ENCODE data around the gene ITGB5. TPM values are rescaled to one million over a fixed set of nuclear protein-coding genes. Genes with fewer than 3 reads are reported as not detected.

Gene ITGB5
- total and polyA plus RNA-seq, 2 donors (not counting 1 experiment from before 2014, with no cell fraction given): 0.15 to 0.54 TPM

DNA sequence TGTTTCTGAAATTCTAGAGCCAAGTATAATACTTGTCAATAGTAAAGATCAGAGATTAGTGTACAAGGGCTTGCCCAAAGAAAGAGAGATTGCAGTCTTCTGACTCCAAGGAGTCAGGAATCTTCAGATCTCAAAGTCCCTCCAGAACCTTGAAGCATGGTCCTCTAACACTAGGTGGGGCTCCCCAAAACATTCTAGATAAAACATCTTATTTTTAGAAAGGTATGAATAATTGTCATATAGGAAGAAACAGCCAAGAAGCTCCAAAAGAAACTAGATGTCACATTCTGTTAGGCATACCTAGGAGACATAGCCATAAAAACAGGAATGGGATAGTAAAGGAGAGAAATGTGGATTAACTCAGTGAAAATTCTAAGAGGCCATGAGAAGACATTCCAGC is 36.7 kb upstream of the ITGB5 start:
- DNase-seq (no peak), ATAC-seq (ENCODE audit: low read depth) (no peak)
- Histone ChIP-seq H3K27me3 (replicated peaks in 1 of 4; ENCODE audit: control extremely low read depth in 1 of 4, control insufficient read depth in 3 of 4, insufficient read depth in 4 of 4, low read length in 3 of 4) (peaks cover 0 to 3% (median 0%) of the 10 kb centered on the region in 4 experiments), H4K20me1 (ENCODE audit: control insufficient read depth, insufficient read depth, low read length, poor library complexity, severe bottlenecking) (no peaks in the 10 kb centered on the region), H3K79me2 (ENCODE audit: control insufficient read depth, insufficient read depth, low read length) (no peaks in the 10 kb centered on the region), H3K4me2 (replicated peaks; ENCODE audit: low read depth, low read length, poor library complexity, severe bottlenecking) (no peak overlapping the region), H3K4me3 (ENCODE audit: control extremely low read depth in 1 of 5, extremely low read depth in 1 of 5, insufficient read depth in 1 of 5, low read depth in 2 of 5, low read length in 4 of 5) (no peak overlapping the region), H2AFZ (ENCODE audit: insufficient read depth, low read depth, low read length, poor library complexity, severe bottlenecking) (no peak overlapping the region), H3K9me3 (ENCODE audit: control extremely low read depth in 1 of 3, control insufficient read depth in 2 of 3, insufficient read depth in 1 of 3, low read length in 2 of 3) (no peaks in the 10 kb centered on the region), H3K36me3 (replicated peaks in 1 of 2; ENCODE audit: control extremely low read depth in 1 of 2, control insufficient read depth in 1 of 2, extremely low read depth in 1 of 2, insufficient read depth in 2 of 2, low read length in 1 of 2) (no peaks in the 10 kb centered on the region), H3K9ac (ENCODE audit: low read length) (no peak overlapping the region), H3K27ac (ENCODE audit: low read length in 2 of 2) (no peak overlapping the region), H3K4me1 (ENCODE audit: control insufficient read depth in 2 of 2, insufficient read depth in 2 of 2, low read length in 2 of 2) (no peaks in the 10 kb centered on the region)
- TF ChIP-seq, protein P1, sequence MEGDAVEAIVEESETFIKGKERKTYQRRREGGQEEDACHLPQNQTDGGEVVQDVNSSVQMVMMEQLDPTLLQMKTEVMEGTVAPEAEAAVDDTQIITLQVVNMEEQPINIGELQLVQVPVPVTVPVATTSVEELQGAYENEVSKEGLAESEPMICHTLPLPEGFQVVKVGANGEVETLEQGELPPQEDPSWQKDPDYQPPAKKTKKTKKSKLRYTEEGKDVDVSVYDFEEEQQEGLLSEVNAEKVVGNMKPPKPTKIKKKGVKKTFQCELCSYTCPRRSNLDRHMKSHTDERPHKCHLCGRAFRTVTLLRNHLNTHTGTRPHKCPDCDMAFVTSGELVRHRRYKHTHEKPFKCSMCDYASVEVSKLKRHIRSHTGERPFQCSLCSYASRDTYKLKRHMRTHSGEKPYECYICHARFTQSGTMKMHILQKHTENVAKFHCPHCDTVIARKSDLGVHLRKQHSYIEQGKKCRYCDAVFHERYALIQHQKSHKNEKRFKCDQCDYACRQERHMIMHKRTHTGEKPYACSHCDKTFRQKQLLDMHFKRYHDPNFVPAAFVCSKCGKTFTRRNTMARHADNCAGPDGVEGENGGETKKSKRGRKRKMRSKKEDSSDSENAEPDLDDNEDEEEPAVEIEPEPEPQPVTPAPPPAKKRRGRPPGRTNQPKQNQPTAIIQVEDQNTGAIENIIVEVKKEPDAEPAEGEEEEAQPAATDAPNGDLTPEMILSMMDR (IDR thresholded peaks at IDR 0.05): no peak
- TF ChIP-seq EZH2 (IDR thresholded peaks at IDR 0.05; ENCODE audit: borderline replicate concordance, insufficient read depth, low read depth, low read length, poor library complexity, severe bottlenecking): no peak
- POLR2A ChIA-PET: no interaction called here
- no peak overlapping the region for H3K4me3 Mint-ChIP-seq
- CTCF ChIA-PET: interaction anchor here (1.2 to 2.1 kb wide), 5 partner anchors 9 to 517 kb away, joined by 3 to 9 read pairs (median 5); partner anchors contain the start of gene MUC13
- peaks cover 19% of the 10 kb centered on the region for H3K27me3 Mint-ChIP-seq
- no peak overlapping the region for H3K27ac Mint-ChIP-seq
- no peaks in the 10 kb centered on the region for H3K9me3 Mint-ChIP-seq (ENCODE audit: insufficient read depth)
- H3K4me1 Mint-ChIP-seq: no peaks in the 10 kb centered on the region
- intact Hi-C loops (cut with micrococcal nuclease): no loop called here

DNA sequence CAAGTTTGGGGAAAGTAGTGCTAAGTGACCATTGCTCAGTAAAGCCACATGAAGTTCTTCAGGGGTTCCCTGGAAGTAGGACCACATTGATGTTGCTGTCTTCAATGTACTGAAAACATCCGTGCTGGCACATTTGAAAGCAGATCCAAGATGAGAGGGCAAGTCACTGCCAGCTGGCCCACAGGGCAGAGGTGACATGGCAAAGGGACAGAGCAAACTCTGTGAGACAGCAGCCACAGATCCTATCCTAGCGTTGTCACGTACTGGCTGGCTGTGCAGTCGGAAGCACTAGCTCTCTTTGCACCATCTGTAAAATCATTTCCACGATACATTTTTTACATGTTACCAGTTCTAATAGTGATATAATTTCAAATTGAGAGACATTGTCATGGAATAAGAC is 33.6 kb upstream of the ITGB5 start:
- TF ChIP-seq, protein P1 (IDR thresholded peaks at IDR 0.05): no peak

More for the DNA sequence above, 33.6 kb upstream of the ITGB5 start:
- Histone ChIP-seq H3K4me3 (ENCODE audit: control extremely low read depth in 1 of 5, extremely low read depth in 1 of 5, insufficient read depth in 1 of 5, low read depth in 2 of 5, low read length in 4 of 5) (no peak overlapping the region), H3K36me3 (replicated peaks in 1 of 2; ENCODE audit: control extremely low read depth in 1 of 2, control insufficient read depth in 1 of 2, extremely low read depth in 1 of 2, insufficient read depth in 2 of 2, low read length in 1 of 2) (no peaks in the 10 kb centered on the region), H3K79me2 (ENCODE audit: control insufficient read depth, insufficient read depth, low read length) (no peaks in the 10 kb centered on the region), H3K27me3 (replicated peaks in 1 of 4; ENCODE audit: control extremely low read depth in 1 of 4, control insufficient read depth in 3 of 4, insufficient read depth in 4 of 4, low read length in 3 of 4) (peaks cover 0 to 3% (median 0%) of the 10 kb centered on the region in 4 experiments), H4K20me1 (ENCODE audit: control insufficient read depth, insufficient read depth, low read length, poor library complexity, severe bottlenecking) (no peaks in the 10 kb centered on the region), H3K9ac (ENCODE audit: low read length) (no peak overlapping the region), H3K27ac (ENCODE audit: low read length in 2 of 2) (no peak overlapping the region), H3K4me1 (ENCODE audit: control insufficient read depth in 2 of 2, insufficient read depth in 2 of 2, low read length in 2 of 2) (no peaks in the 10 kb centered on the region), H3K4me2 (replicated peaks; ENCODE audit: low read depth, low read length, poor library complexity, severe bottlenecking) (no peak overlapping the region), H2AFZ (ENCODE audit: insufficient read depth, low read depth, low read length, poor library complexity, severe bottlenecking) (no peak overlapping the region), H3K9me3 (ENCODE audit: control extremely low read depth in 1 of 3, control insufficient read depth in 2 of 3, insufficient read depth in 1 of 3, low read length in 2 of 3) (no peaks in the 10 kb centered on the region)
- ATAC-seq (ENCODE audit: low read depth): no peak
- WGBS (ENCODE audit: insufficient coverage): 86% methylated on average over 1 of the region's 5 CpGs
- intact Hi-C loops (cut with micrococcal nuclease): no loop called here
- Mint-ChIP-seq H3K9me3 (ENCODE audit: insufficient read depth) (no peaks in the 10 kb centered on the region), H3K4me1 (no peaks in the 10 kb centered on the region), H3K4me3 (no peak overlapping the region), H3K27me3 (peaks cover 28% of the 10 kb centered on the region), H3K27ac (no peak overlapping the region)
- ChIA-PET POLR2A (no interaction called here), CTCF (interaction anchor here (0.6 to 0.7 kb wide), 2 partner anchors 12 to 16 kb away, joined by 3 to 4 read pairs; no protein-coding TSS in a partner anchor)
- DNase-seq: no peak
